ENCODE results near the gene MRRF.

Gene MRRF

DNA sequence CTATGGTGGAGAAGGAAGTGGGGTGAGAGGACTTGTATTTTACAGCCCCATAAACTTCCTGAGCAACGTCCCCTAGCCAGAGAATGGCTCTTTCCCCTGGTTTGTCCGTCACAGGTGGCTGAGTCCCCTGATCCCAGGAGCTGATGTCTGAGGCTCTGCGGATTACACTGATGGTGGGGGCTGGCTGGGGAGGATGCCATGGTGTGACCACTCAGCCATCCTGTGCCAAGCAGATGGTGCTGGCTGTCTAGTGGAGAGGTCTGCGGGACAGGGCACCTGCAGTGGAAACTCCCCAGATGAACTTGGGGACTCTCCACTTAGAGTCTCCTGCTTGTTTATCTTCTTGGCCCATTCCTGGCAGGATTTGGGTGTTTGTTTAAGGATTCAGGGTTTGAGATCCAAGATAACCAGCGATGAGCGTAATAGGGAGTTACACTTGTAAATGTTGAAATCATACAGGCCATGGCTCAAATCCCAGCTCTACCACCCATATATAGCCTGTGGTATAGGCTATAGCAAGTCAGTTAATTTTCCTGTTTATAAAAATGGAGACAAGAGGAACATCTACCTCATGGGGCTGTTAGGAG is 101.5 kb downstream of the MRRF start:
- Mint-ChIP-seq H3K27ac (no peak overlapping the region), H3K4me3 (no peak overlapping the region), H3K9me3 (no peaks in the 10 kb centered on the region), H3K4me1 (peaks cover 11% of the 10 kb centered on the region), H3K36me3 (no peaks in the 10 kb centered on the region)
- ATAC-seq (no peak), DNase-seq (ENCODE audit: low spot score in 2 of 2) (no peak)

DNA sequence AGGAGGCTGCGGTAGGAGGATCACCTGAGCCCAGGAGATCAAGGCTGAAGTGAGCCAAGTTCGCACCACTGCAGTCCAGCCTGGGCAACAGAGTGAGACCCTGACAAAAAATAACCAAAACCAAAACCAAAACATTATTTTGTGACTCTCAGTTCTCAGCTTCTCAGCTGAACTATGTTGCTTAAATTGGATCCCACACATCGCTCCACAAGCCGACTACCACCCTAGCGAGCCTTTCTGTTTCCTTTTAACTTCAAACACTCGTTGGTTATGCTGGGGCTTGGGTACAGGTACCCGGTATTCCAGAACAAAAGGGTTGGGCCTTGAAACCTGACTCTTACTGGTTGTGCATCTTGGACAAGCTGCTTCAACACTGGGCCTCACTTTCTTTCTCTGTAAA is 102.4 kb downstream of the MRRF start:
- H3K4me1 Mint-ChIP-seq = peaks cover 14% of the 10 kb centered on the region
- no peak for ATAC-seq
- H3K27ac Mint-ChIP-seq = no peak overlapping the region
- DNase-seq (ENCODE audit: low spot score in 2 of 2) = no peak
- H3K36me3 Mint-ChIP-seq = no peaks in the 10 kb centered on the region
- H3K4me3 Mint-ChIP-seq = no peak overlapping the region
- H3K9me3 Mint-ChIP-seq = no peaks in the 10 kb centered on the region

DNA sequence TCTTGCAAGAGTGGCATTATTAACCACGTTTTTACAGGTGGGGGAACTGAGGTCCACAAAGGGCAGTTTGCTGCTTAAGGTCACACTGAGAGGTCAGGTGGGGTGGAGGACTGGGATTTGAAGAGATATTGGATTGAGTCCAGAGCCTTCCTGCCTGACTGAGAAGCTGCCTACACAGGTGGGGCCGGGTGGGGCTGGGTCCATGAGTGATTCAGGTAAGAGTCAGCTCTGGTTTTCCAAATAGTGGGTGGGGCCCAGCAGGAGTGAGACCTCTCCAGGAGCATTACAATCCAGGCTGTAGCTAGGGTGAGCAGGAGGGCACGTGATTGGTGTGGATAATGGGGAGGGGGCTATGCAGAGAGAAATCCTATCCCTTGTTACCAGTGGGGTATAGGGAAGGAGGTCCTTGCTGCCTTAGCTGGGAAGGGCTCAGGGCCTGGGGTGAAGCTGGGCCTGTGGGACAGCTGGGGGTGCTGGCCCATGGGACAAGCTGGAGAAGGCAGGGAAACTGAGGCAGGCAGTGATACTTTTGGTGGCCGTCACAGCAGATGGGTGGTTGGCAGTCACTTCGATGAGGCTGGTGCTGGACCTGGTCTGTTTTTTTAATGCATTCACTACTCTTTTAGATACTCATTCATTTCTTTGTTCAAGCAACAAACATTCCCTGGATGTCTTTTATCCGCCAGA is 103.2 kb downstream of the MRRF start:
- ATAC-seq = no peak
- no peaks in the 10 kb centered on the region for H3K9me3 Mint-ChIP-seq
- no peaks in the 10 kb centered on the region for H3K36me3 Mint-ChIP-seq
- no peak for DNase-seq (ENCODE audit: low spot score in 2 of 2)
- no peak overlapping the region for H3K4me3 Mint-ChIP-seq
- peaks cover 14% of the 10 kb centered on the region for H3K4me1 Mint-ChIP-seq
- no peak overlapping the region for H3K27ac Mint-ChIP-seq

DNA sequence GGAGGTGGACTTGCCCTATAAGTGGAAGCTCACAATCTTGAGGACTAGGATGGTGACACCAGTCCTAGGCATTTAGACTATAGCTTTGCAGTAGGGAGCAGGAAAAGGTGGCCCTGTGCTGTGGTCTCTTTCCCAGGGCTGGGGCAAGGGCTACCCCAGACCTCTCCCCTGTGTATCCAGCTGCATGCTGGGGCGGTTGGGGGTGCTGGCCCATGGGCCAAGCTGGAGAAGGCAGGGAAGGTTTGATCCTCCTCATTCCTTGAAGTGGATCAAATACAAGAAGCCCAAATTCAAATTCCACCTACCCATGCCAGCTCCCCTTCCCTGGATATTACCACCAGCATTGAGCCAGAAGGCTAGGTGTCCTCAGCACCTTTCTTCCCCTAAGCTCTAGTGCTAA is 104.0 kb downstream of the MRRF start:
- H3K4me1 Mint-ChIP-seq = peaks cover 14% of the 10 kb centered on the region
- H3K4me3 Mint-ChIP-seq = no peak overlapping the region
- DNase-seq (ENCODE audit: low spot score in 2 of 2) = no peak

DNA sequence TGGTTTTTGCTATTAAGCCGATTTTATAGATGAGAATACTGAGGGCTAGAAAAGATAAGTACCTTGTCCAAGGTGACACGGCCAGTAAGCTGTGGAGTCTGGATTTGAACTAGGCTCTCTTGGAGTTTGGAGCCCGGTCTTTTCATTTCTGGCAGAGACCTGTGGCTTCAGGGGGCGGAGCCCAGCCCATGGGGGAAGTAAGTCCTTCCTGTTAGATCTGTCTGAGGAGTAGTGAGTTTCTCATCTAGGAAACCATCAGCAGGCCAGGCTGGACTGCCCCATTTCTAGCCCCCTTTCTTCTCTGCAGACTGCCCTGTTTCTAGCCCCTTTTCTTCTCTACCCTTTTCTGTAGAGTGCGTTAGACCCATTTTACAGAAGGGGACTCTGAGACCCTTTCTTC is 105.6 kb downstream of the MRRF start:
- Mint-ChIP-seq H3K9me3 (no peaks in the 10 kb centered on the region), H3K27ac (no peak overlapping the region), H3K4me3 (peak overlapping the region; percentile 62), H3K36me3 (no peaks in the 10 kb centered on the region), H3K4me1 (peaks cover 14% of the 10 kb centered on the region)
- DNase-seq (ENCODE audit: low spot score in 2 of 2) (no peak), ATAC-seq (no peak)

More for the DNA sequence above, 104.0 kb downstream of the MRRF start:
- no peak for ATAC-seq
- H3K9me3 Mint-ChIP-seq = no peaks in the 10 kb centered on the region
- no peaks in the 10 kb centered on the region for H3K36me3 Mint-ChIP-seq
- H3K27ac Mint-ChIP-seq = no peak overlapping the region

DNA sequence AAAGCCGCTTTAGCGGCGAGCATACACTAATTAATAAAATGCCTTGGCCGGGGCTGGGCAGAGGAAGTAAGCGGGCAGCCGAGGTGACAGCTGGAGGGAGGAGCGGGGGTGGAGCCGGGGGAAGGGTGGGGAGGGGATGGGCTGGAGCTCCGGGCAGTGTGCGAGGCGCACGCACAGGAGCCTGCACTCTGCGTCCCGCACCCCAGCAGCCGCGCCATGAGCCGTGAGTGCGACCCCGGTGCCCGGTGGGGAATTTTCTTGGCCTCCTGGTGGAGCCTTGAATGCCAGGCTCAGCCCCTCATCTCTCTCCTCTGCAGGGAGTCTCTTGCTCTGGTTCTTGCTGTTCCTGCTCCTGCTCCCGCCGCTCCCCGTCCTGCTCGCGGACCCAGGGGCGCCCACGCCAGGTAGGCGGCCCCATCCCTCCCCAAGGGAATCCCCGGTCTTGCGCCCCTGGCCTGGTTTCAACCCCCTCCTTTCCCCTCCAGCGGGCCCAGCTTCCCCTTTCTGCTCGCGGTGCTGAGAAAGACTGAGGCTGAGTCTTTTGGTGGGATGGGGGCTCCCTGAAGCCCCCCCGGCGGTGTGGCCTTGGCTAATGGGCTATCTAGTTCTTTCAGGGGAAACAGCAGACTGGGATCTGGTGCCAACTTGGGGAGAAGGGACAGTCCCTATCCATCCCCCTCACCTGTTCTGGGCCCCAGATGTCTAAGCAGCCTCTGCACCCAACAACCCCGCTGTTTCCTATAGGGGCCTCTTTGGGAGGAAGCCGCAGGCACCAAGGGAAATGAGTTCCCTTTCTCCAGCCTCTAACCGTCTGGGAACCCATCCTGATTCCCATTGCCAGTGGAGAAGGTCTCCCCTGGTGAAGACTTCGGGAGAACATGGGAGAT is 106.4 kb downstream of the MRRF start, which contains the start of gene PTGS1:
TSS of gene PTGS1 (plus strand) at position 156 of the 887 bp plus-strand sequence. CDS start at position 217, 61 bp downstream.
- peak; percentile 69 for ATAC-seq
- peaks cover 14% of the 10 kb centered on the region for H3K4me1 Mint-ChIP-seq
- DNase-seq (ENCODE audit: low spot score in 2 of 2) = no peak
- no peaks in the 10 kb centered on the region for H3K36me3 Mint-ChIP-seq
- no peaks in the 10 kb centered on the region for H3K9me3 Mint-ChIP-seq
- no peak within 1 kb of the TSS for H3K27ac Mint-ChIP-seq
- peak within 1 kb of the TSS; percentile 62 for H3K4me3 Mint-ChIP-seq

DNA sequence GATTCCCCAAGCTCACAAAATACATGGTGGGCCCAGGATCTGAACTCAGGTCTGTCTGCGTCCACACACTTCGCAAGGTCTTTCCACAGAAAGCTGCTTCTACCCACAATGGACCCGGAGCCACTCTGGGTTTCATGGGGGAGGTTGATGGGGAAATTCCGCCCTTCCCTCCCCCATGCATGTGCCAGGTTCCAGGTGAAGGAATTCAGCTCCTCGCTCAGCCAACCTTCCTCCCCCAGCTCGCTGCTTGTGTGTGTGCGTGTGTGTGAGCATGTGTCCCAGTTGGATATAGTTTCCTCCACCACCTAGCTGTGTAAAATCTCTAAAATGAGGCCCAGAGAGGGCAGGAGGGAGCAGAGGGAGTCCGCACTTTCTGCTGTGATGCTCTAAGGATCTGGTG is 107.2 kb downstream of the MRRF start:
- H3K4me3 Mint-ChIP-seq = no peak overlapping the region
- no peak for DNase-seq (ENCODE audit: low spot score in 2 of 2)
- H3K36me3 Mint-ChIP-seq = no peaks in the 10 kb centered on the region
- no peak overlapping the region for H3K27ac Mint-ChIP-seq
- no peak for ATAC-seq
- H3K4me1 Mint-ChIP-seq = peaks cover 14% of the 10 kb centered on the region
- no peaks in the 10 kb centered on the region for H3K9me3 Mint-ChIP-seq

DNA sequence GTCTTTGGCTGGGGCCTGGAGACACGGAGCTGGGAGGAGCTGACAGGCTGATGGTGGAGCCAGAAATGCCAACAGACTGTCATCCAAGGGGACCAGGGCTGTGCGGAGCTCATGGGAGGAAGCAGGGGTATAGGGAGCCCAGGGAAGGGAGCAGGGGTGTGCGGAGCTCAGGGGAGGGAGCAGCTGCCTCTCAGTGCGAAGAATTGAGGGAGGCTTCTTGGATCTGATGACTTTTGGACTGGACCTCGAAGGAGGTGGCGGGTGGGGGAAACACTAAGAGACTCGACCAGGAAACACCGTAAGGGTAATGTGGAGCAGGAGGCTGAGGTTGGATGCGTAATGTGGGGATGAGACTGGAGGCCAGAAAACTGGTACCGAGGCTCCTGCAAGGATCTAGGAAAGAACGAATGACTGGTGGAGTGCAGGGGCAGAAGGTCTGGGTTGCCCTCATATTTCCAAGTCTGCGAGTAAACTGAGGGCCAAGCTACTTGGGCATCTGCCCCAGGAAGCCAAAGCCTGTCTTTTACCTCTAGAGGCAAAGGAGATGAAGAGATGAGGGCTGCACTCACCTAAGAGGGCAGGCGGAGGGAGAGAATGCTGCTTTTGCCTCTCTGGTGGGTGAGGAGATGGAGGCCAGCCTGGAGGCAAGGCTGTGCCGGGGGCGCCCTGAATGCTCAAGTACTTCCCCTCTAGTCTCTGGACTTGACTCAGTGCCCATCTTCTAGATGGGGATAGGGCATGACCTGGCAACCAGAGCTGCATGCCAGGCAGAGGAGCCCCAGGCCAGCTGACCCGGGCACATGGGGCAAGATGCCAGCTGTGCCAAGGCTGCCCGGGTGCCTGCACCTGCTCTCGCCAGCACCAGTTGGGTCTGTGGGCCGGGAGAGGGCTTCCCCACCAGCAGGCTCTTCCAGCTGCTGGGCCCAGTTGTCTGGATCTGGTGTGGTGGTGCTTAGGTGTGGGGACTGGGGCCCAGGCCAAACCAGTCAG is 108.5 kb downstream of the MRRF start:
- no peak overlapping the region for H3K27ac Mint-ChIP-seq
- DNase-seq (ENCODE audit: low spot score in 2 of 2) = no peak
- H3K36me3 Mint-ChIP-seq = no peaks in the 10 kb centered on the region
- no peak overlapping the region for H3K4me3 Mint-ChIP-seq
- ATAC-seq = no peak
- H3K4me1 Mint-ChIP-seq = peaks cover 14% of the 10 kb centered on the region
- H3K9me3 Mint-ChIP-seq = no peaks in the 10 kb centered on the region

DNA sequence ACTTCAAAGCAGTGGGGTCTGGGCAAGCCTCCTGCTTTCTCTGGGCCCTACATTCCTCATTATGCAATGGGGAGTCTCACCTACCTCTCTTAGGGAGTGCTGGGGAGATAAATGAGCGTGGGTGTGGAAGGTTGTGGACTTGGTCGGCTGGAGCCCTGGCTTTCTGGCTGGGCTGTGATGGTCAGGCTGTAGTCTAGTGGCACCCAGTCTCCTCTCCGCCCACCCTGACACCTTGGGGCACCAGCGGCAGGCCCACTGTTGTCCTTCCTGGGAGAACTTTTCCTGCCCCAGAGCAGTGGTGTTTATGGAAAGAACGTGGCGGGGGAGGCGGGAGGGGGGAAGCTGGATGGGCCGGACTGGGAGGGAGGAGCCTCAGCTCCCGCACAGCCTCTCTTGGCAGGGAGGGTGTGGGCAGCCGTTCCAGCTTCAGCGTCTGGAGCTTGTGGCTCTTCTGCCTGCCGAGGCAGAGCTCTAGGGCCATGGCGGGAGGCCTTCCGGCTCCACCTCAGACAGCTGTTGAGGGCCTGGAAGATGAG is 110.3 kb downstream of the MRRF start:
- no peak overlapping the region for H3K27ac Mint-ChIP-seq
- ATAC-seq = no peak
- no peak for DNase-seq (ENCODE audit: low spot score in 2 of 2)
- no peaks in the 10 kb centered on the region for H3K9me3 Mint-ChIP-seq
- H3K36me3 Mint-ChIP-seq = no peaks in the 10 kb centered on the region
- no peak overlapping the region for H3K4me3 Mint-ChIP-seq
- H3K4me1 Mint-ChIP-seq = peaks cover 14% of the 10 kb centered on the region

DNA sequence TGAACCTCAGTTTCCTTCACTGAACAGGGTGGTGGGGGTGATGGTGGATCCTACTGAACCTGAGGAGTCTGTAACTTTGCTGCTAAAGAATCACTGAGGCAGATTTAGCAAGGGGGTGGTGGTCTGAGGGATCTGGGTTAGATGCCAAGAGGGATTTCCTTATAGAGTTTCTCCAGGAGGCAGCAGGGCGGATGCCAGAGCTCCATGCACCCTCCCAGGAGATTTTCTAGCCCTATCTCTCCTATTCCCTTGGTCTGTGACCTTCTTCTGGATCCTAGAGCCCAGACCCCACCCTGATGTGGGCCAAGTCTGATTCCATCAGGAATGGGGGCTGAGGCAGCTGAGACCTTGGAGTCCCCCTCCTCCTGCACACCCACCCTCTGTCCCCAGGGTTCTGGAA is 112.1 kb downstream of the MRRF start:
- H3K4me1 Mint-ChIP-seq = no peaks in the 10 kb centered on the region
- DNase-seq (ENCODE audit: low spot score in 2 of 2) = no peak

DNA sequence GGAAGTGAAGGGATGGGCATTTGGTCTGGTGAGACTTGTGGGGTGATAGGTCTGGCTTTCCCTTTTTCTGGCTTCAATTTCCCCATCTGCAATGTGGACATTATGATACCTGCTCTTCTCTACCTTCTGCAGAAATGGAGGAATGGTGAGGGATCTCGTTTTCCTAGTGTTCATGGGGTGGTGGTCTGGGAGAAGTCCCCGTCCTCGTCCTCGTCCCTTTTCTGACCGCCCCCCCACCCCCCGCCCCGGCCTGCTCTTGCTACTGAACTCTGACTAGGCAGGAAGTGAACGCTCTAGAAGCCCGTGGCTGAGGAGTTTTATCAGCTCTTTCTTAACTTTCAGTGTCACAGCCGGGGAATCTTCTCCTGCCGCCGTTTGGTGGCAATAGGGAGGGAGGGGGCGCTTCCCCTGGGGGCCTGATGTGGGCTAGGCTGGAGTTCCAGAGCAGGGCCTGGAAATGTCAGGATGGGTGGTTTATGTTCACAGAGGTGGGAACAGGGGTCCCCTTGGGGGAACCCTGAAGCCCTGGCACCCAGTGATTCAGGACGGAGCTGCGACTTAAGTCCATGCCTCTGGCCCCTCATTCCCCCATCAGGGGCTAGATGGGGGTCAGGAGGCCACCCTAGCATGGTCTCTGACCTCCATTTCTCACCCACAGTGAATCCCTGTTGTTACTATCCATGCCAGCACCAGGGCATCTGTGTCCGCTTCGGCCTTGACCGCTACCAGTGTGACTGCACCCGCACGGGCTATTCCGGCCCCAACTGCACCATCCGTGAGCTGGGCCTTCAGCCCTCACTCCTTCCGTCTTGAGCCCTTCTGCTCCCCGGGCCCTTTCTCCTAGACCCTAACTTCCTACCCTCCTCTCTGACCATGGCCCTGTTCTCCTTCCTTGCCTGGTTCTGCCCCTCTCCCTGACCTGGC is 112.8 kb downstream of the MRRF start:
- ATAC-seq = no peak

More for the DNA sequence above, 112.1 kb downstream of the MRRF start:
- no peak for ATAC-seq
- Mint-ChIP-seq H3K4me3 (no peak overlapping the region), H3K9me3 (no peaks in the 10 kb centered on the region), H3K27ac (no peak overlapping the region), H3K36me3 (no peaks in the 10 kb centered on the region)

DNA sequence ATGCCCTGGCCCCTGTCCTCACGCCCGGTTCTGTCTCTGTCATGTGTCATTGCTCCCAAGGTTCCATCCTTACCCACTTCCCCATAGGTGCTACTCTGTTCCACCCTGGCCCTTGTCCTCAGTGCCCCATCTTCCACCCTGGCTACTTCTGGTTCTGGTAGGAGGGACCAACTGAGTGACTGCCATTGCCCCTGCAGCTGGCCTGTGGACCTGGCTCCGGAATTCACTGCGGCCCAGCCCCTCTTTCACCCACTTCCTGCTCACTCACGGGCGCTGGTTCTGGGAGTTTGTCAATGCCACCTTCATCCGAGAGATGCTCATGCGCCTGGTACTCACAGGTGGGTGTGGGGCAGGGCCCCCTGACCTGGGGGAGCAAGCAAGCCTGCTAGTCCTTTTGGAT is 113.6 kb downstream of the MRRF start:
- Mint-ChIP-seq H3K4me3 (no peak overlapping the region), H3K27ac (no peak overlapping the region), H3K9me3 (no peaks in the 10 kb centered on the region), H3K36me3 (no peaks in the 10 kb centered on the region), H3K4me1 (no peaks in the 10 kb centered on the region)
- ATAC-seq = no peak
- no peak for DNase-seq (ENCODE audit: low spot score in 2 of 2)

More for the DNA sequence above, 112.8 kb downstream of the MRRF start:
- Mint-ChIP-seq H3K27ac (no peak overlapping the region), H3K9me3 (no peaks in the 10 kb centered on the region), H3K4me3 (no peak overlapping the region), H3K36me3 (no peaks in the 10 kb centered on the region), H3K4me1 (no peaks in the 10 kb centered on the region)
- DNase-seq (ENCODE audit: low spot score in 2 of 2) = no peak

DNA sequence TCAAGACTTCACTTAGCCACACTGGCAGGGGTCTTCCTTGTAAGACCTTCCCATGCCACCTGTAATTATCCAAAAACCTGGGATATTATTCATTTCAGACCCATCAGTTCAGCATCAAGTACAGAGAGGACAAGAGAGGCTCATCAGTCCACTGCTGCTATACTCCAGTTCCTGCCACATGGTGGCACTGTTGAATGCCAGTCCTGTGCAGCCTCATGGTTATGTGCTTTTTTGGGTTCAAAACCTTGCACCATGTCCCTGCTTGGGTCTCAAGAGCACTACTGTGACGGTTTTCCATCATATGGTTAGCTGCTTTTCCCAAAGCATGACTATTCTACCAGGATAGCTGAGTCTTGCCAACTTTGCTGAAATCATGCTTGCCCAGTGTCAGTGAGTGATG is 114.7 kb downstream of the MRRF start:
- H3K36me3 Mint-ChIP-seq = no peaks in the 10 kb centered on the region
- no peak overlapping the region for H3K4me3 Mint-ChIP-seq
- no peaks in the 10 kb centered on the region for H3K4me1 Mint-ChIP-seq
- ATAC-seq (no peak), DNase-seq (ENCODE audit: low spot score in 2 of 2) (no peak)
- no peaks in the 10 kb centered on the region for H3K9me3 Mint-ChIP-seq
- no peak overlapping the region for H3K27ac Mint-ChIP-seq

DNA sequence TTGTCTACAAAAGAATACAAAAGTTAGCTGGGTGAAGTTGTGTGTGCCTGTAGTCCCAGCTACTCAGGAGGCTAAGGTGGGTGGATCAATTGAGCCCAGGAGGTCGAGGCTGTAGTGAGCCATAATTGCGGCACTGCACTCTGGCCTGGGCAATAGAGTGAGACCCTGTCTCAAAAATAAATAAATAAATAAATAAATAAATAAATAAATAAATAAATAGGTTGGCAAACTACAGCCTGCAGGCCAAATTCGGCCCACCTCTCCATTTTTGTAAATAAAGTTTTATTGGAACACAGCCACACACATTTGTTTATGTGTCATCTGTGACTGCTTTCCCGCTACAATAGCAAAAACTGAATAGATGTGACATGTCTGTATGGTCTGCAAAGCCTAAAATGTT is 115.6 kb downstream of the MRRF start:
- H3K36me3 Mint-ChIP-seq = no peaks in the 10 kb centered on the region
- ATAC-seq (no peak), DNase-seq (ENCODE audit: low spot score in 2 of 2) (no peak)
- H3K4me1 Mint-ChIP-seq = no peaks in the 10 kb centered on the region
- H3K27ac Mint-ChIP-seq = no peak overlapping the region
- H3K9me3 Mint-ChIP-seq = no peaks in the 10 kb centered on the region
- H3K4me3 Mint-ChIP-seq = no peak overlapping the region

Data from stimulated activated effector memory CD8-positive, alpha-beta T cell treated with anti-CD3 and anti-CD28 coated beads, Interleukin-12 subunit alpha, Interleukin-12 subunit beta, amount 100 ng/mL, for 72 hours (primary cell).